Inflammatory macrophage treated with lipopolysaccharide for 4 hours (primary cell): Measurements from ENCODE around the gene GPR15.

Experiments
- DNase-seq: peaks from one replicate; pipeline ENCODE4 v3.0.0-alpha.2; 2020

The GPR15 gene

DNA sequence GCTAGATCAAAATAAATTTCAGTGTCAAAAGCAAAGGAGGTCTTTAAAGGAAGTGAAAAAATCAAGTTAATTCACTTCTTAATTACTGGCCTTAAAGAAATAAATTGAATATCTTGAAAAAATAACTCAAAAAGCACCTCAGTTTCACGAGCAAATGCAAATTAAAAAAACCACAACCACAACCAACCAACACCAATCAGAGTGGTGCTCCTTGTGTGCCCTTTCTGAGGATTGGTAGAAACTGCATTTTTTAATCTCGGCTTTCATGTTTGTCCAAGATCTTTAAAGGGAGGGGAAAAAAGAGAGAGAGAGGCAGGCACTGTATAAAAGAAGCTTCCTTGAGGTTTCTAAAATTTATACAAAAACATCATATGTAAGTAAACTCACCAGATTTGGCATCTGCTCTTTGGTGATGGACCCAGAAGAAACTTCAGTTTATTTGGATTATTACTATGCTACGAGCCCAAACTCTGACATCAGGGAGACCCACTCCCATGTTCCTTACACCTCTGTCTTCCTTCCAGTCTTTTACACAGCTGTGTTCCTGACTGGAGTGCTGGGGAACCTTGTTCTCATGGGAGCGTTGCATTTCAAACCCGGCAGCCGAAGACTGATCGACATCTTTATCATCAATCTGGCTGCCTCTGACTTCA is at the start of gene GPR15:
TSS of gene GPR15 (plus strand) at position 357 of the 653 bp plus-strand sequence. CDS start at position 413, 56 bp downstream.
- no peak for DNase-seq

DNA sequence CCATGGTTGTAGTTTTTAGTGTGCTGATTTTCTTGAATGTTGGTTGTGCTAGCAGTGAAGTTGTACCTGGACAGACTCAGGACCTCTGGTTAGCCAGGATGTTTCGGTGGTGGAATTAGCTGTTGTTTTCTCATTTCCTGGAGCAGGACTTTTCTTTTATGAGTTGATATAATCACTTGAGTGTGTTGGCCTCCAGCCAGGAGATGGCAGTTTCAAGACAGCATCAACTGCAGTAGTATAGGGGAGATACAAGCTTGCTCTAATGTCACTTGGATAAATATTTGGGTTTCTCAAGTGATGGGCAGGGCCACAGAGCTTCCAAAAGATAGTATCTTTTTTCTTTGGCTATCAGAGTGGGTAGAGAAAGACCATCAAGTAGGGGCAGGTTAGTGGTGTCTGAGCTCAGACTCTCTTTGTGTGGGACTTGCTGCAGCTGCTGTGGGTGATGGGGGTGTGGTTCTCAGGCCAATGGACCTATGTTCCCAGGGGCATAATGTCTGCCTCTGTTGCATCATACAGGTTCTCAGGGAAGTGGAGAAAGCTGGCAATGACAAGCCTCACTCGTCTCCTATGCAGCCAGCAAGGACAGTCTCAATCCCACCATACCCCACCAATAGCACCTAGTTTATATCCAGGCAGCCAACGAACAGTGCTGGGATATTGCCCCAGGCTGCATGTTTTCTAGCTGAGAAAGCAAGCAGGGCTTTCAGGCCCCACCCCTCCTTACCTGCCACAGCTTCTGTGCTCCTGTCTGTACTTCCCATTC is 48.9 kb upstream of the GPR15 start:
- no peak for DNase-seq

DNA sequence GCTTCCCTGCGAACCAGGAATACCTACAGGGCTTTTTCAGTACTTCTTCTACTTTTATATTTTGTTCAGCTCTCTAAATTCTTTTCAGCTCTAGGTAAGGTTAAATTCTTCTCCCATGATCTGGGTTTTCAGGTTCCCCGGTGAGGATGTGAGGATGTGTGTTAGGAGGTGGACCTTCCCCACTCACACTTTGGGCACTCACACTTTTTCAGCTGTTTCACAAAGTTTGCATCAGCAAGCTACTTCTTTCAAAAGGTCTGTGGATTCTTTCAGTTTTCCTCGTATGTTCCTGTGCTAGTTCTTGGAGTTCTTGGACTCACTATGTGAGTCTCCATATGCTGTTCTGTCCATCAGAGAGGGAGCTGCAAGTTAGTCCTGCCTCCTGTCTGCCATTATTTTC is 48.2 kb upstream of the GPR15 start:
- no peak for DNase-seq

DNA sequence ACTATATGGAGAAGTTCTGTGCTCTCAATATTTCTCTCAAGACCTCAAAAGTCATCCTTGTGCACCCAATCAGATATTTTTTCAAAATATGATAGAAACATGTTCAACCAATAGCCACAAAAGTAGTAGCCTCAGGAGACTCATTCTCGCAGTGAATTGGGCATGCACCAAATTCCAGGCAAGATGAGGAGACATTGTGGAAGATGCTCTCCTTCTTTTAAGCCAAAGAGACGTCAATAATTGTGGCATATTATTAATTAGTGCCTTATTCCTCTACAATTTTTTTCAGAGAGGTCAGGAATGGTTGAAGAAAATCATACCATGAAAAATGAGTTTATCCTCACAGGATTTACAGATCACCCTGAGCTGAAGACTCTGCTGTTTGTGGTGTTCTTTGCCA is 34.4 kb upstream of the GPR15 start, which contains the start of gene OR5K2:
TSS of gene OR5K2 (plus strand) at position 301 of the 400 bp plus-strand sequence. CDS start at position 301, 0 bp downstream.
- no peak for DNase-seq

DNA sequence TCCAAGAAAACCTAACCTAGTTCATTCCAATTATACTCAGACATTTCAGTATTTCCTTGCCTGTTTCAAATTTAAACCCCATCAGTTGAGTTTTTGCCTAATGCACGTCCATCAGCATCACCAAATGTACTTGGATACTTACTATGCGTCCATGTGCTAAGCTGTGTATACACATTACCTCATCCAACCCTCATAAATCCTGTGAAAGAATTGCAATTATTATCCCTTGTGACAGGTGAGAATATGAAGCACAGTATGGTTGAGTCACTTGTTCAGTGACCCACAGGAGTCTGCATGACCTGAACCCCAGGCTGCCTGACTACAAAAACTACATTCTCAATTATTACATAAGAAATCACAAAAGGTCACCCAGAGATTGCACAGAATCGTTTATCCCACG is 31.8 kb upstream of the GPR15 start:
- no peak for DNase-seq

DNA sequence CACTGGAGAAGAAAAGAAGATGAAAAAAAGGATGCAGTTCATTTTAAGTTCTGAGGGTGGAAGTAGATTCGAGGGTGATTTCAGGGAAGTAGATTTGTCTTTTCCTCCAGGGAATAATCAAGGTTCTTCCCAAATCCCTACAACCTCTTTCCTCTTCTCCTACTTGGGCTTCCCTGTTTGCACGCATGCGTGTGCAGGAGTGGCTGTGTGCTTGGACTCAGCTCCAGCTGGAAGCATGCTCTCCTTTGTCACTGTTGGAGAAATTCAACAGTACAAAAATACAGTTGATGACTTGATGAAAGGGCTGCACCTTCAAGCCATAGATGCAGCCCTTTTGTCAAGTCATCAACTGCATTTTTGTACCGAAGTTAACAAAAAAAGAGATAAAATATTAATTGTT is 30.5 kb upstream of the GPR15 start:
- no peak for DNase-seq

DNA sequence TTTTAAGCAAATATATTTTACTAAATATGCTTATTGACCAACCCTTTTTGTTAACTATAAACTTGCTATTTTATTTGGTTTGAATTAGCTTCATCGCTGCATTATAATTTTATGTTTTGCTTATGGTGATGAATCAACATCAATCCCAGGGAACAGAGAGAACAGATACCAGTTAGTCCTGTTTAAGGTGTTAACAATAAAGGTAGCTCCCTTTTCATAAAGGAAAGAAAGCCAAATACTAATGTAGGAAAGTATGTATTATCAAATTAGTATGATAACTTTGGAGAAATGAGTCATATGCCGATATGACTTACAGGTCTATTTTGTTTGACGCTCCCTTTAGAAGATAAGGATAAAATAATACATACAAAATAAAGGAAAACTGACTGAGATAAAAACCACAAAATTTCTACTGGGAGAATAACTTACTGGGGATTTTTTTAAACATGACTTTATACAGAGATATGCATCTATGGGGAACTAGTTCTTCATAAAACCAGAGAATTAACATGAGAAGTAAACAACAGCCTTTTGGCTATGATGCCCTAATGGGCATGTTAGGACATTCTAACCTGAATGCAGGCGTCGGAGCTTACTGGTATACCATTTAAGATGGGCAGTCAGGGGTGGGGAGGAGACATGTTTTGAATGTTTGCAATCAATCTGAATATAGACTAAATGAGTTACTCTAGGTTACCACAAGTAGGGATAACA is 29.8 kb upstream of the GPR15 start:
- DNase-seq = no peak

DNA sequence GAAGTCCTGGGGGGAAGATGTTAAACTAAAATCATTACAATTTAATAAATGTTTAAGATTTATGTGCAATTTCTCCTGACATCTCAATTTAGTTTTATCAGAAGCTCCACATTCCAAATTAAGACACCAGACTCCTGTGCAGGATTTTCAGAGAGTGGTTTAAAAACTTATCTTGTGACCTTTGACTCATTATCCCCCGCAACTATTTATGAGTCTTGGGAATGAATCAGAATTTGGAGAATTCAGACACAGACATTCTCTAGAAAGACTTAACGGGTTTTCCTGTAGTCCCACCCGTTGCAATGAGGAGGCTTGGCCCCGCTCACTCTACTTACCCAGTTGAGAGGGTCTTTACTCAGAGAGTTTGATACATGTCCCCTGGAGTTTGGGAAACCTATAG is 27.2 kb upstream of the GPR15 start:
- DNase-seq = no peak

DNA sequence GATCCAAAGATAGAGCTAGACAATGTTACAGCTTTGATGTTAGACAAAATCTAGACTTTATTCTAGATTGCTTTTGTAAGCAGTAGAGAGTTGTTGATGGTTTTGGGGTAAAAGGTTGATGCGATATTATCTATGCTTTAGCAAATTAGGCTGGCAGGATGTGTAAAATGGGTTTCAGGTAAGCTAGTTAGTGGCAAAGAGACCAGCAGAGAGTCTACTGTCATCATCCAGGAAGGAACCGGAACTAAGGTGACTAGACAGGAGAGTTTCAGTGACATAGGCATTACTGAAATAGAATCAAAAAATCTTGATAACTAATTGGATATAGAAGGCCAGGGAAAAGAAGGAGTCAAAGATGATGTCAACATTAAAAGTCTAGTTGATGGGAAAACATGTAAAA is 23.2 kb upstream of the GPR15 start:
- DNase-seq = no peak

DNA sequence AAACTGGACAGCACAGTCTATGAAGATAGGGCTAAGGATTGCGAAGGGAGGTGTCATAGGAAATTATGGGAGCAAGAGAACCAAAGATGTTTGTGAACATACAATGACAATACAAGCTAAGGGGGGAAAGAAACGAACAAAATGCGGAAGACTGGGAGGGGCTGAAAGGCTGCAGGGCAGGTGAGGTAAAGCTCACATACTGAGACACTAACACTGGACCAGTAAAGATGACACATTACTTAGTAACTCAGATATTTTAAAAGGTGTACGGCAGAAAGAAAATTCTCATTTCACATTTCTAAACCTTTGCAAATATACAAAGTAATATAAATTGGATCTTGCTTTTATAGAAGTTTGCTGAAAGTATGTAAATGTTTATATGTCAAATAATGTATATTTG is 19.2 kb upstream of the GPR15 start:
- no peak for DNase-seq

DNA sequence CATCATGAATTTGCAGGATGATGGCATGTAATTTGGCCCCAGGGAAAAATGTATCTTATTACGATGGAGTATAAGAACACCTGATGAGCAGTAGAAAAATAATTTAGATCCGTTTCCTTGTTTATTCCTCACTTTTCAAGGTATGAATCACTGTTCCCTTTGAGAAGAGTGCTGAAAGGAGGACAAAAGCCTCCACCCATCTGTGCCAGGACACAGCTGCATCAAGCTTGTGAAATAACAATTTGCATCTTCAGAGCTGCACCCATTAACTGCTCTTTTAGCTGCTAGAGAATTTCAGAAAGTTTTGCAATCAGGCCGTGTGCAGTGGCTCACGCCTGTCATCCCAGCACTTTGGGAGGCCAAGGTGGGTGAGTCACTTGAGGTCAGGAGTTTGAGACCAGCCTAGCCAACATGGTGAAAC is 18.7 kb upstream of the GPR15 start:
- DNase-seq = peak; percentile 35

DNA sequence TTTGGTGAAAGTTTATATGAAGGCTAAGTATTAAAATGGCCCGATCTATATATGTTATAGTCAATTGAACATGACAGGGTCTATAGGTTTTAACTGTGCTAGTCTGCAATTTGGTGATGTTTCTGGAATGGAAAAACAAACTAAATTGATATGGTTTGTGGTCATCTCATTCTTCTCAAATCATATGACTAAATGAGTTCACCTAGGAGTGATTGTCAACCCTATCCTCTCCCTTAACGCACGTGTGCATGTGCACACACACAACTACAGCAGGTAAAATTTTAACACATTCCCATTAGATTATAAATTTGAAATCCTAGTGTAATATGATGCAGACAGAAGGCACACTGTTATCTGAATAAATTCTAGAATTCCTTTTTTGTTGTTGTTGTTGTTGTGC is 18.0 kb upstream of the GPR15 start:
- no peak for DNase-seq

DNA sequence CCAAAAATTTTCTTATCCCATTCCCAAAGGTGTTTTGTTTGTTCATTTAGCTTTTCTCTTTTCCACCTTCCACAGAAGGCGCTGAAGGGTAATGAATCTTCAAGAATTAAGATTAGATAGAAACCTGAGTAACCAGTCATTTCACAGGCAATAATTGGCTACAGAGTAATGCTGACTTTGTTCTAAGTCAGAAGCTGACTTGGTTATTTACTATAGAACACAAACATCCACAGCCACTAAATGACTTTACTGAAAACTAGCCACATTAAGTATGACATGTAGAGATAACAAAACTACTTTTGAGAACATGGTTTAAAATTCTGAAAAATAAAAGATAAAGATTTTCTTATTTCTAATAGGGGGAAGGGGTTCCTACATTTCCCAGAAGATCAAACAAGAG is 16.8 kb upstream of the GPR15 start:
- no peak for DNase-seq

DNA sequence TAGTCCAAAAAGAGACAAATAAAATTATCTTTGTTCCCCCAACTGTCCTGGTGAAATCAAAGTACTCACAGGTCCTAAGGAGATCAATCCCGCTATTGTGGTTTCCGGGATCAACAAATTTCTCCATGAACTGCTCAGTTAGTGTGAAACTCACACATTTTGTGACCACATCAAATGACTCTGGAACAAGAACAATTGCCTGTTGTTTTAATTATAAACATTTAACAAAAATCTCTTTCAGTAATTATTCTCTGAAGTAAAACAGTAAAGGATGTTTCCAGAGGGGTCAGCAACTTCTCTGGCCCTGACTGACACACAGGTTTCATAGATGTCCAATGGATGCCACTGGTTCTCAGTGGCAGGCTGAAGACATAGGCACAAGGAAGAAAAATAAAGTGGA is 13.0 kb upstream of the GPR15 start:
- DNase-seq = no peak

DNA sequence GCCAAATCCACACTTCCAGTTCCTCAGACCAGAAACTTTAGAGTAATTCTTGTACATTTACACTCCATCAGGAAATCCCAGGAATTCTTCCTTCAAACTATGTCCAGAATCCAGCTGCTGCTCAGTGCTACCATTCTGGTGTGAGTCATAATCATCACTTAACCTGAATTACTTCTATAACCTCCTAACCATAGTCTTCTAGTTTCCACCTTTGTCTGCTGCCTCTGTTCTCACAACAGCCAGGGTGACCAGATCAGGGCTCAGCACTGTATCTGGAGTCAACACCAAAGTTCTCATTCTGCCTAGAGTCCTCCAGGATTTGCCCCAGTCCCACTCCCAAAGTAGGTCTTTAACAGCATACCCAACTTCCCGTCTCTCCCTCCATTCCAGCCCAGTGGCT is 12.4 kb upstream of the GPR15 start:
- DNase-seq = no peak

DNA sequence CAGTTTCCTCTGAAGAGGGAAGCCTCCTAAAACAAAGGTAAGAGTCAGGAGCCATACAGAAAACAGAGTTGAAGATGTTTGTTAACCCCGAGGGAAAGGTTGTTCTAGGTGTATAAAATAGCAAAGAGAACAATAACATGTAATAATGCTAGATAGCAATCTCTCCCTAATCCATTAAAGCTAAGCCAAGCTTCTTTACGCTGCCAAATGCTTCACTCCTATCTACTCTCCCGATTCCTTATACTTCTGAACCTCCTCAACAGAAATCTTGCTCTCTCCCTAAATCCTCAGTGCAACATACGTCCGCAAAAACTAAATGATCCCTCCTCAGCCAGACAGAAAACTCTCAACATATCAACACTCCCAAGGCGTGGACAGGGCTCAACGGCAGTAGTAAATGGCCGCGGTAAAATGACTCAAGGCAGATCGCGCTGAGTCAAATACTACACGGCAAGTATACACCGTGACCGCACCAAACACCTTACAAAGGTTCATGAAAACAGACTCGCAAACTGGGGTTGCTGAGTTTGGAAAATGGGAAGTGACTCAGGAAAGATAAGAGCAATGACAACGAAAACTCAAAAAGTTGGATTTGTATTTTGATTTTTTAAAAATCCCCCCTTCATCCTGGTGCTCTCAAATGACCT is 9.8 kb upstream of the GPR15 start:
- peak; percentile 42 for DNase-seq

DNA sequence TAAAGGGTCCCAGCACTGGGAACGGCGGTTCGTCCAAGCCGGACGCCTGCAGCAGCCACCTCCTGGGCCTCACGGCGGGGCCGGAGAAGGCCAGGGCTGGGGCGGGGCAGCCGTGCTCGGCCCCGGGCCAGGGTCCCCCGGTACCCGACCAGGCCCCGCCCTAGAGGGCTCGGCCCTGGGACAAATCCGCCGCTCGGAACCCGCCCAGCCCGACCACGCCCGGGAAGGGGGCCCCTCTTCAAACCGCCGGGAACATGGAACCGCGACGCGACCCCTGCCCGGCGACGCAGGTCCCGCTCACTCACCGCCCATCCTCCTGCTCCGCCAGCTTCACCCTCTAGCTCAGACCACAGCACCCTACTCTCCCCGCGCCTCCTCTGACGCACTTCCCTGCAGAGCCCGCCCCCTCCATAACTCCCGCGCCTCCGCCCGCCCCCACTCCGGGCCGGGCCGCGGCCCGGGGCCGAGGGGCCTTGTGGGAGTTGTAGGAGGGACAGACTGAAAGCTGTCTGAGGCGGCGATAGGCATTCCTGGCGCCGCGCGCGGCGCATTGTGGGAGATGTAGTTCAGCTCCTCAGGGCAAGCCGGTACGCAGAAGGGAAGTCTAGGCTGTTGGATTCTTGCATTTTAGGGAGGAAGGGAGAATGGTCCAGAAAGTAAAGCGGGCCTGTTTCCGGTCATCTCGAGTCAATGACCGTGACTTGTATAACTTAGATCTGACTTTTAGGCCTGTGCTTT is 9.1 kb upstream of the GPR15 start, which contains the start of gene CLDND1:
TSS of gene CLDND1 (minus strand) at position 359 of the 738 bp plus-strand sequence. CDS start 1,478 bp downstream, outside the sequence.
- DNase-seq = peak; percentile 97

DNA sequence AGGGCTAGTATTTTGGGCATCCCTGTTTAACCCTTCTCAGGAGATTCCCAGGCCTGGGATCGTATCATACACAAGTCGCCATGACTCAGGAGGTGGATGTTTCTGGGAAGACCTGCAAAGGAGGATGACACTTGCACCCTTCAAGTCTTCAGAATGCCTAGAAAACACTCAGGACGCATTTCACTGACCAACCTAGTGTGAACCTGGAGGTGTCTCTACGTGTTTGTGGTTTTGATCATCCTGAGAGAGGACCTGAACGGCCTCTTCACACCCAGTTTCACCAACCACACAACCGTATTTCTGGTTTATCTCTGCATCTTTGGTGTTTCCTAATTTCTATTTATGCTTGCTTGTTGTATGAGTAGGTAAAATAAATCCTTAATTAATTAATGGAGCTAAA is 6.3 kb upstream of the GPR15 start:
- DNase-seq = no peak

DNA sequence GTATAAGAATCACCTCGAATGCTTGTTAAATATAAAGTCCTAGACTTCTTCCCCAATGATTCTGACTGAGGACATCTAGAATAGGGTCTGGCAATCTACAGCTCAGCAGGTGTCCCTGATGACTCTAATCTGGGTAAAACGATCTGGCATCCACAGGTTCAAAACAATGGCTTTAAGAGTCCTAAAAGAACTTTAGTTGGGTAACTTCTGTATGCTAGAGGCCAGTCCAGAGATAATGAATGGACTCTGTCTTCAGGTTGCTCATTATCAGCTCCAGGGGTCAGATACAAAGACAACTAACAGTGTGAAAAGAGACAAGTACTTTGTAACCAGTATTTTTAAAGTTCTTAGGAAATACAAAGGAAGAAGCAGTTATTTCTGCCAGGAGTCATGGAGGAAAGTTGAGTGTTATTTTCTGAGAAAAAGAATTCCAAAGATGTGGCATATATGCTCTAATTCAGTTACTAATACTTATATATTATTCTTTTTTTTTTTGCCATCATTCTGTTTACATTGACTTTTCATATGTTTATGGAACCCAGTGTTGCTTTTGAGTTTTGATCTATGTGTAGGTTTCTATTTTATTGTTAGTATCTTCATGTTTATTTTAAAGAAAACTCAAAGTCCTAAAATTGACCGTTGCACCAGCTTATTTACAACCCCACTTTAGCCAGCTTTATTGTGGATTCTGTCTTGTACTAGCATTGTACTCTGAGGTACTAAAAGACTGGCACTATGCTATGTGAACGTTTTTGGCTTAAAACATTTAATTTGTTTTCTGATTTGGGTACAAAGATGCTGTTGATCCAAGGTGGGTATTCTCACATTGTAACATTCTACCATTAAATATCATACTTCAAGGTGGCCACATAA is 3.1 kb upstream of the GPR15 start:
- DNase-seq = no peak

DNA sequence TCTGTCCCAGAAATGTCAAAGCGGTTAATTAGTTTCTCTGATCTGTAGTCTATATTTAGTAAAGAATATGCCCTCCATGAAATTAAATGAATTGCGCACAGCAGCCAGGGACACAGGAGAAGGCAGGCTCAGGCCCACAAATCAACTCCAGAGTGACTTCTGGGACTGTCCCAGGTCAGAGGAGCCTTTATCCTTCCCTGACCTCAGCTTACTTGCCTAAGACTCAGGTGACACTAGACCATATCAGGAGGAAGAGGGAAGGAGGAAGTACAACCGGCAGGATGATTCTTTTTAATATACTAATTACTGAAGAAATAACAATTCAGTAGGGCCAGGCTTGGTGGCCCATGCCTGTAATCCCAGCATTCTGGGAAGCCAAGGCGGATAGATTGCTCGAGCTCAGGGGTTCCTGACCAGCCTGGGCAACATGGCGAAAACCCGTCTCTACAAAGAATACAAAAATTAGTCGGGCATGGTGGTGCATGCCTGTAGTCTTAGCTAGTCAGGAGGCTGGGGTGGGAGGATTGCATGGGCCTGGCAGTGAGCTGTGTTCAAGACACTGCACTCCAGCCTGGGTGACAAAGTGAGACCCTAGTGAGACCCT is 1.8 kb upstream of the GPR15 start:
- no peak for DNase-seq

DNA sequence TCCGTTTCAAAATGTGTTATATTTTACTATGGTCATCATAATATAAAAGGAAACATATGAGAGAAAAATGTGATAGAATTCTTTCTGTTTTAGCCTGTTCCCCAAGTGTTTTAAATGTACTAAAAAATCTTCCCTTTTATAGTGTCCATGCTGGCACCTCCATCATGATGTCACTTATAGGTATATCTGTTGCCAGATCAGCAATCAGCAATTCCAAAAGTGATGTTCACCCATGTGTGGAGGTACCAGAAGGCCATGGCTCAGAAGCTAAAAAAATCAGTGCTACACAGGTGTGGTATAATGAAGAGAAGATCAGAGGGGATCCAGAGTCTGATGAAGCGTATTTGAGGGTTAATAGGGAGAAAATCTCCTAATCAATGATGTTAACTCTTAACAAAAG is 1.1 kb upstream of the GPR15 start:
- DNase-seq = no peak
